PFSK-1 (cell line): ENCODE data around the gene CPA2.

Experiments
- POLR2AphosphoS5 ChIP-seq: IDR thresholded peaks from 2 replicates; pipeline ENCODE4 v1.6.1; 2012; ENCODE audit warnings: low read depth, mild to moderate bottlenecking, control low read depth, low read length, moderate library complexity
- REST ChIP-seq, 2 experiments: IDR thresholded peaks; 2 replicates each; pipeline versions ENCODE4 v1.6.1 to v1.8.0; 2011 to 2012; ENCODE audit warnings: low read depth in 2 of 2, low read length in 2 of 2, control low read depth in 1 of 2, inconsistent platforms in 1 of 2, mild to moderate bottlenecking in 1 of 2, moderate library complexity in 1 of 2; ENCODE audit not compliant: insufficient read depth in 1 of 2
- TAF1 ChIP-seq: IDR thresholded peaks from 2 replicates; pipeline ENCODE4 v1.6.1; 2012; ENCODE audit warnings: low read length, control low read depth, borderline replicate concordance; ENCODE audit not compliant: insufficient read depth

GRCh38 chr7:130324306-130324943 lies 57.8 kb downstream of the CPA2 start:
- TF ChIP-seq REST (IDR thresholded peaks at IDR 0.05; ENCODE audit: insufficient read depth in 1 of 2, low read depth in 2 of 2, low read length in 2 of 2) (no peak), POLR2AphosphoS5 (no peak), TAF1 (no peak)
